D721Med (cell line): Measurements from ENCODE around the gene WHRN.

ENCODE experiments used
- DNase-seq: peaks from one replicate; pipeline ENCODE4 v3.0.0; 2011; ENCODE audit warnings: low spot score; ENCODE audit not compliant: insufficient read length
- FAIRE-seq: peaks from 2 replicates; lab custom pipeline; 2011; peaks lifted over from hg19 to GRCh38; lab: Jason Lieb, UNC
- CTCF ChIP-seq: IDR thresholded peaks from 2 replicates; pipeline ENCODE4 v1.5.1; 2012; ENCODE audit warnings: mild to moderate bottlenecking, control low read depth; ENCODE audit not compliant: insufficient read depth; ENCODE audit errors: missing control alignments

The WHRN gene

GRCh38 chr9:114504341-114505186 lies 709 bp downstream of the WHRN start:
- DNase-seq (peak; percentile 62), FAIRE-seq (no peak)
- peak; percentile 8 for TF ChIP-seq CTCF

GRCh38 chr9:114503522-114504340 lies 1.5 kb downstream of the WHRN start:
- TF ChIP-seq CTCF, result no peak
- DNase-seq (no peak), FAIRE-seq (no peak)

DNA sequence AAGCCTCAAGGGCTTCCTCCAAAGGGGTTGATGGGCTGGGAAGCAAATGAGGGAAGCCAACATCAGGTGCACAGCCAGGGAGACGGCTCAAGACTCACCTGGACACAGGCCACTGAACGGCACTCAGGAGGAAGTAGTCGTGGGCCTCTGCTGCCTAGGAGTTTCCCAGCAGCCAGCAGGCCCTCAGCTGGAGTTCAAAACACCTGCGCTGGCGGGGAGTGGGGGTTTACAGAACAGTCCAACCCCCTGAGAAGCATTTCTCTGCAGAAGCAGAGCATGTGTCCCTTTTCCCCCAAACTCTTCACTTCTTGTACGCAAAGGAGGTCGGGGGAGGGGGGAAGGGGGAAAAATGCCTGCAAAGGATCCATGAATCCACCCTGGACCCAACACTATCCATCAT lies 2.3 kb downstream of the WHRN start:
- DNase-seq, result no peak
- no peak for TF ChIP-seq CTCF
- no peak for FAIRE-seq

GRCh38 chr9:114501796-114502682 lies 3.2 kb downstream of the WHRN start:
- DNase-seq, result no peak
- no peak for FAIRE-seq
- TF ChIP-seq CTCF, result no peak

GRCh38 chr9:114500697-114501292 lies 4.5 kb downstream of the WHRN start:
- FAIRE-seq, result peak; percentile 41
- TF ChIP-seq CTCF, result no peak
- no peak for DNase-seq

DNA sequence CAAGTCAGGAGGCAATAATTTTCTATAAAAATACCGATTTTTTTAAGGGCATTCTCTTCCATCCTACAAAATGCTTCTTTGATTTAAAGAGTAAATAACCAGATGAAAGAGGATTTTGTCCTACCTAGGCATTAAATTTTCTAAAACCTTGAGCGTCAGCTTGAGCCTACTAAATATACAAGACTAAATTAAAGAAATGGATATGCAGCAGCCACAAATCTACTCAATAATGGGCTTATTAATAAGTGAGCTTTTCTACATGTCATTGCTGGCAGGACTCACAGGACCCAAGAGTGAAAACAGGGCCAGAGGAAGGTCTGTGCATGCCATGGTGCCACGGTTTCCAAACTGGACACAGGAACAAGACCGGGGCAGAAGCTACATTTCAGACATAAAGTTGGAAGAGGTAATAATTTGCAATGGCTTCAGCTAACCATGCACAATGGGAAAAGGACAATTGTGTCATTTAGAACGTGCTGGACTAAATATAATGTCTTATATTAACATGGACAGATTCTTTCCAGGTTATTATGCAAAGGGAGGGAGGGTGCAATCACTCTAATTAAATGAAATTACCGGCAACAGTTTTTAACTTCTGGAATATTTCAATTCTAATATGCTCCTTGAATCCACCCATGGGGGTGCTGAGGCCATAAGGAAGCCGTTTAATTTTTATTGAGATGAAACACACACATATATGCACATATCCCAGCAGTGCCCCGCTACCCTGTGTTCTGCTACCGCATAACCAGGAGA lies 5.2 kb downstream of the WHRN start:
- DNase-seq, result no peak
- TF ChIP-seq CTCF, result no peak
- FAIRE-seq, result no peak
